ENCODE results near the gene XAGE1B. TPM values are rescaled to one million over a fixed set of nuclear protein-coding genes. Genes with fewer than 3 reads are reported as not detected.
"Not testable (repeated sequence)": the region's sequence is repeated elsewhere in the genome, so short reads cannot be mapped to it uniquely, and the experiment has no call there.

XAGE1B gene
- total and polyA plus RNA-seq, 2 of the 8 experiments (the other 6 are each of a cell fraction or from before 2014, with no cell fraction given): not detected

DNA sequence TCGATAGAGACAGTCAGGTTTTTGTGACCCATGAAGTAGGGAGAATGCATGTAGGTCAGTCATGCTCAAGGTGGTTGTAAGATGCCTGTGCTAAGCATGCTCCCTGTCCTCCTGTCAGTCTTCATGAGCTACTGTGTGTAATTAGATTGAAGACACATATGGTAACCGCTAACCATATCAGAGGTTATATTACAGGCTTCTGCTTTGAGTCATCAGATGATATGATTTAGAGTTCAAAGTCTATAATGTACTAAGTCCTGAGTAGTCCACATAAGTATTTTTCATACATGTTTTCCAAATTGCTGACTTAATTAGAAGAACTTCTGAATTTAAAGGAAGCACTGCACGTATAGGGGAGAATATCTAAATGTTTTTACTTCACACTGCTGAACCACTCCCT lies 31.9 kb upstream of the XAGE1B start:
- H3K4ac ChIP-seq (replicated peaks; ENCODE audit: insufficient read length, low read depth, low read length); H3K36me3 ChIP-seq (ENCODE audit: control insufficient read depth in 2 of 4, insufficient read depth in 4 of 4, low read length in 3 of 4); H3K4me1 ChIP-seq (replicated peaks in 1 of 4; ENCODE audit: control insufficient read depth in 3 of 4, insufficient read depth in 4 of 4, low read length in 3 of 4); POLR2A ChIA-PET (ENCODE audit: partially characterized antibody); H3K14ac ChIP-seq (ENCODE audit: insufficient read length); H2BK5ac ChIP-seq (ENCODE audit: low read depth, low read length); FAIRE-seq; DNase-seq (ENCODE audit: low read depth in 1 of 2, low spot score in 2 of 2); H3K23me2 ChIP-seq (ENCODE audit: low read depth, low read length); H2BK15ac ChIP-seq (ENCODE audit: low read length); H3K27me3 ChIP-seq (replicated peaks in 1 of 4; ENCODE audit: control insufficient read depth in 3 of 4, extremely low read depth in 1 of 4, insufficient read depth in 3 of 4, low read length in 3 of 4); H3K9ac ChIP-seq (replicated peaks in 1 of 4; ENCODE audit: extremely low read depth in 1 of 4, low read depth in 3 of 4, low read length in 3 of 4); H3K27ac ChIP-seq (ENCODE audit: low read depth, low read length); H2BK20ac ChIP-seq (ENCODE audit: low read length); CTCF ChIA-PET (ENCODE audit: partially characterized antibody); H3K4me2 ChIP-seq (ENCODE audit: insufficient read depth in 1 of 2, low read depth in 2 of 2, low read length in 2 of 2); H3K9me3 ChIP-seq (ENCODE audit: insufficient read depth in 2 of 2, low read depth in 1 of 2, low read length in 1 of 2); H4K91ac ChIP-seq (replicated peaks; ENCODE audit: insufficient read length, low read length); H3K18ac ChIP-seq (ENCODE audit: extremely low read depth, low read length); H3K4me3 ChIP-seq (ENCODE audit: extremely low read depth in 1 of 4, insufficient read depth in 2 of 4, low read depth in 3 of 4, low read length in 4 of 4); H2AFZ ChIP-seq (ENCODE audit: low read length); H4K8ac ChIP-seq (ENCODE audit: extremely low read depth, insufficient read depth, low read length); H3K79me2 ChIP-seq (ENCODE audit: control insufficient read depth in 1 of 2, insufficient read depth in 2 of 2, low read length in 2 of 2); H3K56ac ChIP-seq (replicated peaks; ENCODE audit: insufficient read length, low read depth, low read length); H3K23ac ChIP-seq (ENCODE audit: insufficient read length); H4K5ac ChIP-seq (ENCODE audit: insufficient read length, low read depth, low read length); H2AK5ac ChIP-seq (ENCODE audit: low read depth, low read length); H4K20me1 ChIP-seq (replicated peaks in 1 of 2; ENCODE audit: control insufficient read depth in 1 of 2, insufficient read depth in 2 of 2, low read length in 2 of 2); H3K79me1 ChIP-seq (ENCODE audit: low read depth, low read length); H2BK120ac ChIP-seq (replicated peaks; ENCODE audit: low read depth, low read length); H2BK12ac ChIP-seq (ENCODE audit: low read depth, low read length): not testable (repeated sequence)
- 80% methylated on average over 3 of the region's 3 CpGs; no CpG with 5 or more reads in 1 of the 2 experiments for WGBS, 2 experiments (ENCODE audit: extremely low coverage in 1 of 2, insufficient coverage in 1 of 2, insufficient read length in 1 of 2, insufficient replicate concordance in 2 of 2, low coverage in 1 of 2, low lambda C conversion rate in 2 of 2, missing lambda C conversion rate in 1 of 2)

All from H1 (cell line).